ENCODE results near the gene NSUN2.
A peak's percentile ranks its signal among the peaks of the same experiment; 100 is the strongest.
"Not testable (repeated sequence)": the region's sequence is repeated elsewhere in the genome, so short reads cannot be mapped to it uniquely, and the experiment has no call there.

NSUN2 gene

GRCh38 chr5:6632888-6633468 lies at the start of gene NSUN2, which contains the start of gene SRD5A1:
Gene NSUN2 (minus strand): TSS chr5:6633044. CDS start chr5:6632979, 65 bp downstream.
Gene SRD5A1 (plus strand): TSS chr5:6633440. CDS start chr5:6633577, 137 bp downstream.
- peak; percentile 88 for DNase-seq

GRCh38 chr5:6682239-6682638 lies 49.4 kb upstream of the NSUN2 start:
- no peak for DNase-seq

GRCh38 chr5:6681682-6682081 lies 48.8 kb upstream of the NSUN2 start:
- no peak for DNase-seq

- no peak for DNase-seq
These were observed 48.1 kb upstream of the NSUN2 start for GRCh38 chr5:6680922-6681321.

GRCh38 chr5:6678385-6678784 lies 45.5 kb upstream of the NSUN2 start:
- DNase-seq, result no peak

- DNase-seq, result no peak
These were observed 43.9 kb upstream of the NSUN2 start for GRCh38 chr5:6676702-6677101.

- DNase-seq, result no peak
These were observed 43.1 kb upstream of the NSUN2 start for GRCh38 chr5:6675784-6676491.

- DNase-seq, result no peak
These were observed 42.0 kb upstream of the NSUN2 start for GRCh38 chr5:6674886-6675285.

- peak; percentile 3 for DNase-seq
These were observed 41.6 kb upstream of the NSUN2 start for GRCh38 chr5:6674421-6674820.

- no peak for DNase-seq
These were observed 41.1 kb upstream of the NSUN2 start for GRCh38 chr5:6673963-6674362.

- DNase-seq, result no peak
These were observed 40.2 kb upstream of the NSUN2 start for GRCh38 chr5:6673031-6673430.

GRCh38 chr5:6668717-6669116 lies 35.9 kb upstream of the NSUN2 start:
- DNase-seq, result not testable (repeated sequence)

GRCh38 chr5:6667648-6668047 lies 34.8 kb upstream of the NSUN2 start:
- no peak for DNase-seq

- DNase-seq, result no peak
These were observed 33.9 kb upstream of the NSUN2 start for GRCh38 chr5:6666762-6667161.

GRCh38 chr5:6660688-6661087 lies 27.8 kb upstream of the NSUN2 start:
- no peak for DNase-seq

- DNase-seq, result no peak
These were observed 27.3 kb upstream of the NSUN2 start for GRCh38 chr5:6659941-6660684.

- no peak for DNase-seq
These were observed 23.8 kb upstream of the NSUN2 start for GRCh38 chr5:6656680-6657079.

GRCh38 chr5:6655432-6655831 lies 22.6 kb upstream of the NSUN2 start:
- DNase-seq, result no peak

- DNase-seq, result no peak
These were observed 19.2 kb upstream of the NSUN2 start for GRCh38 chr5:6652025-6652424.

GRCh38 chr5:6649681-6650080 lies 16.8 kb upstream of the NSUN2 start:
- DNase-seq, result no peak

- no peak for DNase-seq
These were observed 16.3 kb upstream of the NSUN2 start for GRCh38 chr5:6649186-6649585.

- DNase-seq, result not testable (repeated sequence)
These were observed 12.9 kb upstream of the NSUN2 start for GRCh38 chr5:6645571-6646362.

- no peak for DNase-seq
These were observed 12.0 kb upstream of the NSUN2 start for GRCh38 chr5:6644794-6645241.
